ENCODE results near the gene LRCH1.

The LRCH1 gene

DNA sequence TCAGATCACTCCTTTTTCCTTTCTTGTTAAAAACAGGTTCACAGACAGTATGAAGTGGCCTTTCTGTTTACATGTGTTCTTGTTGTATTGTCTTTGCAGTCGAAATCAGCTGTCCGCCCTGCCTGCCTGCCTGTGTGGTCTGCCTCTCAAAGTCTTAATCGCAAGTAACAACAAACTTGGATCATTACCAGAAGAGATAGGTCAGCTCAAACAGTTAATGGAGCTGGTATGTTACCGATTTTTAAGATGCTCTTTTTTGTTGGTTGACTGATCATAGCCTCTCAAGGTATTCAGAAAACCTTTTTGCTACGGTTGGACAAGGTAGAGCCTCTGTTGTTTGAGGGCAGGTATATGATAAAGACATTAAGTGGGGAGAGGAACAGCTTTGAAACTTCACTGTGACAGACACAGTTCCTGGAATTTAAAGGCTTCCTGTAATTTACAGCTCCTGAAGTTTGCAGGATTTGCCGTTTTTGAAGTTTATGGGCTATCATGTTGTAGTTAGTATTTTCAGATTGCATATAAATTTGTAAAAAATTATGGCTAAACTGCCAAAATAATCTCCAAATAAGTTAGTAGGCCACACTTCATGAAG lies 116.1 kb downstream of the LRCH1 start:
- no peaks in the 10 kb centered on the region for H3K36me3 ChIP-seq (ENCODE audit: control insufficient read depth, insufficient read depth, low read length)
- no peaks in the 10 kb centered on the region for H3K9me3 ChIP-seq (ENCODE audit: control insufficient read depth, low read length)
- no peak overlapping the region for H3K4me3 ChIP-seq (ENCODE audit: low read length)
- H3K4me1 ChIP-seq (ENCODE audit: control insufficient read depth, insufficient read depth, low read length) = peaks cover 28% of the 10 kb centered on the region
- H3K27me3 ChIP-seq (ENCODE audit: control insufficient read depth, insufficient read depth, low read length) = no peaks in the 10 kb centered on the region
- H3K9ac ChIP-seq (ENCODE audit: low read length) = no peak overlapping the region

DNA sequence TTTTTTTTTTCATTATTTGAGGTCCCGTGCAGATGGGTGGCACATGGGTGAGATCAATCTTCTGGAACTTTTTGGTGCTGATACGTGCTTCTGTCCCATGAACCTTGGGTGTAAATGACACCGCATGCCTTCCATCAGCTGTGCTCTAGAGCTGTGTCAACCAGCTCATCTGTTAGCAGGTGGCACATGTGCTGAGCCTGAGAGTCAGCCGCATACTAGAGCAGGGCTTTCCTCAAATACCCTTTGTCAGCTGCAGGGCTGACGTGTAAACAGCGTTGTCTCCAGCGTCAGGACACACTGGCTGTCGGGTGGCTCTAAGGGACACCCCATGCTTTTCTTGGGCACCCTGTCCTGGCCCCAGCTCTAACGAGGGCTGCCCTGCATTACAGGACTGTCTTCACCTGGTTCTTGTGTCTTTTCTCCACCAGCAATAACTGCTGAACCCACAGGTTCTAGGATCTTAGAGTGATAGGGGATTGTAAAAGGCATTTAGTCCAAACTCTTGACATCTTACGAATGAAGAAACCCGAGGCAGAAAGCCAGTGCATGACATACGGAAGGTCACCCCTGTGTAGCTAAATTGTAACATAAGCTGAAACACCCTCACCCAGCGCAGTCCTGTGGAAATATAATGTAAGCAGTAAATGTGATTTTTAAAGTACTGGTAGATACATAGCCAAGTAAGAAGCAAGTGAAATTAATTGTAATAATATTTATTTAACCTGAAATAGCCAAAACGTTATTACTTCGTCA lies 119.5 kb downstream of the LRCH1 start:
- peak overlapping the region; percentile 18 for H3K9ac ChIP-seq (ENCODE audit: low read length)
- H3K9me3 ChIP-seq (ENCODE audit: control insufficient read depth, low read length) = no peaks in the 10 kb centered on the region
- no peak overlapping the region for H3K4me3 ChIP-seq (ENCODE audit: low read length)
- H3K36me3 ChIP-seq (ENCODE audit: control insufficient read depth, insufficient read depth, low read length) = no peaks in the 10 kb centered on the region
- peaks cover 27% of the 10 kb centered on the region for H3K4me1 ChIP-seq (ENCODE audit: control insufficient read depth, insufficient read depth, low read length)
- H3K27me3 ChIP-seq (ENCODE audit: control insufficient read depth, insufficient read depth, low read length) = no peaks in the 10 kb centered on the region

DNA sequence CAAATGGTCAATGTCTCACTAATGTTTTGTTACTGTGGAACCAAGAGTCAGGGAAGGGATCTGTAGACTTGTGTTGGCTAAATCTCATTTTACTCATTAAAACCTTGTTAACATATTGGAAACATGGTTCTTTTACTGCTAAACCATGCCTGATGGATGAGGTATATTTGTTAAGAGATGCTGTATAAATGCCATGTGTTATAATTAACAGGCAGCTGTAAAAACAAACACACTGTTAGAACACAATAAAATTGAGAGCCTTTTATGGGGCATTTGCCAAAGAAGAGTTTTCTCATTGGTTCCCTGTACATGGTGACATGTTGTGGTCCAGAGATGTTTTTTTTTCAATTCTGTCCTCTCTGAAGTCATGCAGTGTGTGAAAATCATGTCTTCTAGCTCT lies 122.0 kb downstream of the LRCH1 start:
- no peaks in the 10 kb centered on the region for H3K9me3 ChIP-seq (ENCODE audit: control insufficient read depth, low read length)
- H3K36me3 ChIP-seq (ENCODE audit: control insufficient read depth, insufficient read depth, low read length) = no peaks in the 10 kb centered on the region
- no peaks in the 10 kb centered on the region for H3K27me3 ChIP-seq (ENCODE audit: control insufficient read depth, insufficient read depth, low read length)
- H3K4me1 ChIP-seq (ENCODE audit: control insufficient read depth, insufficient read depth, low read length) = peaks cover 33% of the 10 kb centered on the region
- no peak overlapping the region for H3K9ac ChIP-seq (ENCODE audit: low read length)
- no peak overlapping the region for H3K4me3 ChIP-seq (ENCODE audit: low read length)

DNA sequence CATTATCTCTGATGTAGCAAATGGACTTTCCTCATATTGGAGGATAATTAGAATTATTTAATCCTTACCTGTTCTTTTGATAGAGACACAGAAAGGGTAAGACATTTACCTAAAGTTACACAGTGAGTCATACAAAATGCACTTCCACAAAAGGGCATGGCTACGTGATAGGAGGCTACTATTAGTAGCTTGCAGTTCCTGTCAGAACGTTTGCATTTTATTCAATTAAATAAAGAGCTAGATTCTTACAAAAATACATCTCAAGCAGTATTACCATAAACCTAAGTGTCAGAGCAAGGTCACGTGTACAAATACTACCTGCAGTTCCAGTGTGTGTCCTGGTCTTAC lies 123.4 kb downstream of the LRCH1 start:
- Histone ChIP-seq H3K9ac (ENCODE audit: low read length) (no peak overlapping the region), H3K4me3 (ENCODE audit: low read length) (no peak overlapping the region), H3K9me3 (ENCODE audit: control insufficient read depth, low read length) (no peaks in the 10 kb centered on the region), H3K36me3 (ENCODE audit: control insufficient read depth, insufficient read depth, low read length) (no peaks in the 10 kb centered on the region), H3K4me1 (ENCODE audit: control insufficient read depth, insufficient read depth, low read length) (peaks cover 37% of the 10 kb centered on the region), H3K27me3 (ENCODE audit: control insufficient read depth, insufficient read depth, low read length) (no peaks in the 10 kb centered on the region)

DNA sequence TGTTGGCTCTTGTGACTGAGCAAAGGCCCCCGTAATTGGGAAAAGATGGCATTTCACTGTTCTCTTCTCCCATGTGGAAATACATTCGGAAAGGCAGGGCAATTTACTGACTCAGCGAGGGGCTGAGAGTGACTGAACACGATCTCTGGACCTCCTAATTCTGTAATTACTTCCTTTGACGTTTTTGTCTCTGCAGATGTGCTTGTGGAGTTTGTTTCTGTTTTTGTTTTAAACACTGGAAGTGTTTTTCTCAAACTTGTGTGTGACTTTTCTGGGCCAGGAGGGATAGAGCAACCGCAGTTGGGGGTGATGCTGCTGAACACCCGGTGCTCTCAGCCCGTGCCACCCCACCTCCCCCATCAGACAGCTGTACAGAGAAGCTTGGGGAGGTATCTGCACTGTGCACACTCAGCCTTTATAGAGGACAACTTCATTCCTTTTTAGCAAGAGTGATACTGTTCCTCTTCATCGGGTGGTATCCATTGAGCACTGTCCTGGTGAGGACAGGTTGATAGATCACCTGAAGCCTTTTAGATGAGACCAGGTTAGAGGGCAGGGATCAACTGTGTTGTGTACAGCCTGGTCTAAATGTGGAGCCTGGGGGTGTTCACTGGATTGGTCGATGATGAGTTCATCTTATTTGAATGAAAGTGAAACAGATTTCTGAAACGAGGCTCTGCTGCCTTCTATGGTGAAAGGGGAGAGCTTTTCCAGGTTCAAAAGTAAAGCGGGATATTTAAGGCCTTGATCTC lies 126.6 kb downstream of the LRCH1 start:
- Histone ChIP-seq H3K4me3 (ENCODE audit: low read length) (no peak overlapping the region), H3K9ac (ENCODE audit: low read length) (peak overlapping the region; percentile 20), H3K27me3 (ENCODE audit: control insufficient read depth, insufficient read depth, low read length) (no peaks in the 10 kb centered on the region), H3K36me3 (ENCODE audit: control insufficient read depth, insufficient read depth, low read length) (no peaks in the 10 kb centered on the region), H3K9me3 (ENCODE audit: control insufficient read depth, low read length) (no peaks in the 10 kb centered on the region), H3K4me1 (ENCODE audit: control insufficient read depth, insufficient read depth, low read length) (peaks cover 43% of the 10 kb centered on the region)

DNA sequence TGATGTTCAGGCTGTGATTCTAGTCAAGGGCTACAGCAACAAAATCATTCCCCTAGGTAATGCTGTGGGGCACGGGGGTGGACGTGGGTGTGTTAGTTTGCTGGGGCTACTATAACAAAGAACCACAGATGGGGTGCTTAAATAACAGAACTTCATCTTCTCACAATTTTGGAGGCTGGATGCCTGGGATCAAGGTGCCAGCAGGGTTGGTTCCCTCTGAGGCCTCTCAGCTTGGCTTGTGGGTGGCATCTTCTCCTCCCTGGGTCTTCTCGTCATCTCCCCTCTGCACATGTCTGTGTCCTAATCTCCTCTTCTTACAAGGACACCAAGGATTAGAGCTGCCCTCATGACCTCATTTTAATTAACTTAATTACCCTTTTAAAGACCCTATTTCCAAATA lies 129.0 kb downstream of the LRCH1 start:
- H3K9me3 ChIP-seq (ENCODE audit: control insufficient read depth, low read length) = no peaks in the 10 kb centered on the region
- no peak overlapping the region for H3K9ac ChIP-seq (ENCODE audit: low read length)
- no peak overlapping the region for H3K4me3 ChIP-seq (ENCODE audit: low read length)
- H3K4me1 ChIP-seq (ENCODE audit: control insufficient read depth, insufficient read depth, low read length) = peaks cover 29% of the 10 kb centered on the region
- no peaks in the 10 kb centered on the region for H3K27me3 ChIP-seq (ENCODE audit: control insufficient read depth, insufficient read depth, low read length)
- no peaks in the 10 kb centered on the region for H3K36me3 ChIP-seq (ENCODE audit: control insufficient read depth, insufficient read depth, low read length)

DNA sequence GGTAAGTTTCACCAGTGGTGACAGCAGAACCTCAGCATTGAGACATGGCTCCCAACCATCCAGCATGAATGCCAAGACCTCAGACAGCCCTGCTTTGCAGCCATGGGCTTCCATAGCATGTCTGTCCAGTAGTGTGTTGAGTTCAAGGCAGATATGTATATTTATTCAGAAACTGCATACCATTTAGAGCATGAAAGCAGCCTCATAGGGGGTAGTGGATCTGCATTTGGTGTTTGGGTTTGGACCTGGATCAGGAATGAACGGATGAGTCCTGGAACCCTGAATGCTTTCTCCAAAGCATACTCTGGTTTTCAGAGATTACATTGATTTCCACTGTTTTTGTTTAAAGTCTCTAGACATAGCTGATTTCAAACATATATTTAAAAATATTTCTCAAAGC lies 129.7 kb downstream of the LRCH1 start:
- no peak overlapping the region for H3K9ac ChIP-seq (ENCODE audit: low read length)
- H3K4me1 ChIP-seq (ENCODE audit: control insufficient read depth, insufficient read depth, low read length) = peaks cover 29% of the 10 kb centered on the region
- no peaks in the 10 kb centered on the region for H3K36me3 ChIP-seq (ENCODE audit: control insufficient read depth, insufficient read depth, low read length)
- H3K27me3 ChIP-seq (ENCODE audit: control insufficient read depth, insufficient read depth, low read length) = no peaks in the 10 kb centered on the region
- no peaks in the 10 kb centered on the region for H3K9me3 ChIP-seq (ENCODE audit: control insufficient read depth, low read length)
- no peak overlapping the region for H3K4me3 ChIP-seq (ENCODE audit: low read length)

DNA sequence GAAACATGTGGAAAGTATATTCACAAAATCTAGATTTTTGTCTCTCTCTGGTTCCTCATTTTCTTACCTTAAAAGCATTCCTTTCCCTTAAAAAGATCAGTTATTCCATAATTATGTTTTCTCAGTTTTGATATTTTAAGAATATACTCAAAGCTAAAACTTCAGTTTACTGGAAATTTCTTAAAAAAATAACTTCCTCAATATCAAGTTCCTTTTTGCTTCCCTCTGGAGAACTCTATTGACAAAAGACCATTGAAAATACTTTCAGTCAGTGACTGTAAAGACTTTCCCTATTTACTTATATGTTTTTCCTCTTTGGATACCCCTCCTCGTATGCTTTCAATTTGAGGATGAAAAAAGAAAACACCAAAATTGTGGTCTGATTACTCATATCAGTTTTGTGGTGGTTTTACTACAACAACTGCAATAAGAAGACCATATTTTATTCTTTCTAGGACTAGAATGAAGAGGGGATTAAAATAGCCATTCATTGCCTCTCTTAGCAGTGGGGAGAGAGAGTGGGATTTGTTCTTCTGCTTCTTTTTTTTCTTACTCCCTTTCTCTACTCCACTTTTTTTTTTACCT lies 130.8 kb downstream of the LRCH1 start:
- Histone ChIP-seq H3K9ac (ENCODE audit: low read length) (no peak overlapping the region), H3K4me3 (ENCODE audit: low read length) (no peak overlapping the region), H3K9me3 (ENCODE audit: control insufficient read depth, low read length) (no peaks in the 10 kb centered on the region), H3K27me3 (ENCODE audit: control insufficient read depth, insufficient read depth, low read length) (no peaks in the 10 kb centered on the region), H3K36me3 (ENCODE audit: control insufficient read depth, insufficient read depth, low read length) (no peaks in the 10 kb centered on the region), H3K4me1 (ENCODE audit: control insufficient read depth, insufficient read depth, low read length) (peaks cover 28% of the 10 kb centered on the region)

DNA sequence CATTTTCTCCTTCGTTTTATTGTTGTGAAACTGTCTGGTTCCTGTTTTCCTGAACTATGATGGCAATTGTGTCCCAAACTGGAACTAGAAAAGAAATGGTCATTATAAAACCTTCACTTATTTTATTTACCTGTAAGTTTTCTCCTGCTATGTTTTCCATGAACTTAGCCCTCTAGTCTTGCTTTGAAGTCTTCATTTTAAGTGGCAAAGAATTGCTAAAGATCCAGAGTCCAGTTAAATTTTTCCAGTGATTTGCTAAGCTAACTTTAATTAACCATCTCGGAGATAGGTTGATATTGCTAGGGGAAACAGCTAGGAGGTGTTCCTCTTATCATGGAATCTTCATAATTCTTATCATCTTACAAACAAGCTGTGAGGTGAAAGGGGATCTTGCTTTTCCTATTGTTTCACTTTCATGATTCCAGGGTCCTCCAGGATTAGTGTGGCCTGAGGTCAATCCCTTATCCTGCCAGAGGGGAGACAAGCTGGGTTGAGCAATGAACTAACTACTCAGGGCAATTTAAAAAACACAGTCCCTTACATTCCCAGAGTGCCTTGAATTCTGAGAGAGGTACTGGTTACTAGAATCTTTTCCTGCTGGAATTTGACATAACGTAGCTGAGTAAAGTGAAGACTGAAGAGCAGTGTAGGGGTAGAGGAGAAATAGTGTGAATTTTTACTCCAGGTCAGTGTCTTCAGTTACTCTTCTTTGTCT lies 131.5 kb downstream of the LRCH1 start:
- H3K4me1 ChIP-seq (ENCODE audit: control insufficient read depth, insufficient read depth, low read length) = peaks cover 21% of the 10 kb centered on the region
- no peaks in the 10 kb centered on the region for H3K36me3 ChIP-seq (ENCODE audit: control insufficient read depth, insufficient read depth, low read length)
- no peaks in the 10 kb centered on the region for H3K9me3 ChIP-seq (ENCODE audit: control insufficient read depth, low read length)
- H3K9ac ChIP-seq (ENCODE audit: low read length) = no peak overlapping the region
- no peaks in the 10 kb centered on the region for H3K27me3 ChIP-seq (ENCODE audit: control insufficient read depth, insufficient read depth, low read length)
- no peak overlapping the region for H3K4me3 ChIP-seq (ENCODE audit: low read length)

DNA sequence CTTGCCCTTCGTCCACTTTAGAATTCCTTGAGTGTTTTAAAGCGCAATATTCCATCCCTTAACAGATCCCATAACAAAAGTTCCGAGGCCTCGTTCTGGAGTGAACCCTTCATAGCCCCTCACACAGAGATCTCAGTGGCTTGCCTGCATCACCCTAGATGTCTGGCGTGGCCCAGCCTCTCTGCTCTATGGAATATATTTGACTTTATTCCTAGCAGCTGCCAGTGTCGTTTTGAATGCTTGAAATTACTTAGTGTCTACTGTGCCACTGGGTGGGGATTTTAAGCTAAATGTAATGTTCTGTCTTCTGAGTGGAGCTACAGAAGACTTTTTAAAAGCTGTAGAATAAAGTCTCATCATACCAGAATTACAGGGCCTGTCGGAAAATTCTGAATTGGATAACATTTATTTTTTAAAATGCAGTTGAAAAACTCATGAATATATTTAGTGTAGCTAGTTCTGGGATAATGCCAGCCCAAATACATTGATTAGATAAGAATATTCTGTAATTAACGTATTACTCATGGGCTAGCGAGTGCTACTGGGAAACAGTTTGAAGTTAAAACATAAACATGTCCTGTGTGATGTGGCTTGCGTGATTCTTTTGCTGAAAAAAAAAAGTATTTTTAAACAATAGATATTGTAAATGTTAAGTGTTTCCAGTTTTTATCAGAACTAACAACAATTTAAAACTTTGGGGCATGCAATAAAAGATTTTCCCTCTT lies 132.2 kb downstream of the LRCH1 start:
- Histone ChIP-seq H3K36me3 (ENCODE audit: control insufficient read depth, insufficient read depth, low read length) (no peaks in the 10 kb centered on the region), H3K9ac (ENCODE audit: low read length) (no peak overlapping the region), H3K27me3 (ENCODE audit: control insufficient read depth, insufficient read depth, low read length) (no peaks in the 10 kb centered on the region), H3K4me1 (ENCODE audit: control insufficient read depth, insufficient read depth, low read length) (peaks cover 17% of the 10 kb centered on the region), H3K9me3 (ENCODE audit: control insufficient read depth, low read length) (no peaks in the 10 kb centered on the region), H3K4me3 (ENCODE audit: low read length) (no peak overlapping the region)

DNA sequence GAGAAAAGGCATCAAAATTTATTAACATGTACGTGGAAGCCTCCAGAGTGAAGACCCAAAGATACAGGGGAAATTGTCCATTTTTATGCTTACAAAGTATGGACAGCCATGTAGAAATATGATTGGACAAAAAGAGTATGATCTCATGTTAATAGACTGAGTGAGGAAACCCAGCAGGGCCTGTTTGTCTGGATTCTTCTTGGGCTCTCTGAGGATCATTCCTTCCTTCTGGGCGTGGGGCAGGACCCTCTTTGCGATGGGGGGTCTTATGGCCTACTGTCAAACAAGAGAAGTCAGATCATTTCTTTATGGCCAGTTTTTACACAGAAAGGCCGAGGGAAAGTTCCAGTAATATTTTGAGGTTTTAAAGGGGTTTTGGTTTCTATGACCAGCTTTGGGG lies 133.2 kb downstream of the LRCH1 start:
- H3K9me3 ChIP-seq (ENCODE audit: control insufficient read depth, low read length) = no peaks in the 10 kb centered on the region
- no peaks in the 10 kb centered on the region for H3K27me3 ChIP-seq (ENCODE audit: control insufficient read depth, insufficient read depth, low read length)
- no peaks in the 10 kb centered on the region for H3K36me3 ChIP-seq (ENCODE audit: control insufficient read depth, insufficient read depth, low read length)
- H3K9ac ChIP-seq (ENCODE audit: low read length) = no peak overlapping the region
- H3K4me1 ChIP-seq (ENCODE audit: control insufficient read depth, insufficient read depth, low read length) = peaks cover 14% of the 10 kb centered on the region
- H3K4me3 ChIP-seq (ENCODE audit: low read length) = no peak overlapping the region
